Gastrocnemius medialis (tissue), 4 donors: ENCODE measurements around the gene FSD2. TPM values are rescaled to one million over a fixed set of nuclear protein-coding genes. Genes with fewer than 3 reads are reported as not detected.

Experiments used
- ATAC-seq, 2 donors: fragments of 150-250 bp; one replicate each; pipeline ENCODE4 v1.9.1; 2016
- DNase-seq, 2 donors: peaks; one replicate each; pipeline ENCODE4 v3.0.0-alpha.2; 2019
- H3K27ac ChIP-seq, 4 donors: fragments of 200-600 bp; sonication (generic); 1 replicate in 1 of 4; 2 replicates in 3 of 4; pipeline ENCODE4 v1.5.1; 2016 to 2018; ENCODE audit warnings: mild to moderate bottlenecking in 2 of 4, moderate library complexity in 1 of 4
- H3K27me3 ChIP-seq, 3 donors: fragments of 200-600 bp; sonication (generic) in 2 of 3; 1 replicate in 1 of 3; 2 replicates in 2 of 3; pipeline versions ENCODE4 v1.5.1 to v1.6.0; 2016 to 2019; ENCODE audit warnings: mild to moderate bottlenecking in 1 of 3, moderate library complexity in 1 of 3
- H3K36me3 ChIP-seq, 2 donors: fragments of 200-600 bp; sonication (generic) in 1 of 2; one replicate each; pipeline ENCODE4 v1.5.1; 2017 to 2018
- H3K4me1 ChIP-seq, 2 donors: fragments of 200-600 bp; sonication (generic) in 1 of 2; one replicate each; pipeline ENCODE4 v1.5.1; 2016 to 2017; ENCODE audit warnings: mild to moderate bottlenecking in 2 of 2
- H3K4me3 ChIP-seq, 4 donors: fragments of 200-600 bp; sonication (generic) in 3 of 4; 1 replicate in 1 of 4; 2 replicates in 3 of 4; pipeline ENCODE4 v1.5.1; 2016 to 2019; ENCODE audit warnings: mild to moderate bottlenecking in 2 of 4
- H3K9me3 ChIP-seq, 3 donors: fragments of 200-600 bp; sonication (generic) in 2 of 3; 1 replicate in 1 of 3; 2 replicates in 2 of 3; pipeline ENCODE4 v1.5.1; 2016 to 2019
- POLR2A ChIP-seq, 2 donors: fragments of 450-650 bp; IDR thresholded peaks; one replicate each; pipeline ENCODE4 v1.6.1; 2017; ENCODE audit warnings: antibody characterized with exemption in 2 of 2, mild to moderate bottlenecking in 2 of 2, moderate library complexity in 2 of 2
- in situ Hi-C, 4 donors: fragments of 200-750 bp; cut with MboI; loops; one replicate each; pipeline versions ENCODE4 v1.15.0 to v1.8.0; 2017; ENCODE audit warnings: low sequenced_read_pairs in 4 of 4
- intact Hi-C: fragments of 100-400 bp; cut with DNase I; formaldehyde crosslinking; loops from one replicate; pipeline ENCODE4 v1.15.1; 2023; ENCODE audit warnings: low total_unique reads
- total RNA-seq, 4 donors: library from RNA; depleted of rRNA; stranded (reverse); fragments of >200 nt; gene quantifications; one replicate each; pipeline versions ENCODE4 v1.1.0 to v1.2.3, GENCODE V29; 2016
- TF ChIP-seq, protein P1 (sequence below), 5 experiments: fragments of 450-650 bp in 3 of 5; fragments of 200-600 bp in 2 of 5; sonication (generic) in 2 of 5; IDR thresholded peaks in 4 of 5; conservative IDR thresholded peaks in 1 of 5; 1 replicate in 4 of 5; 2 replicates in 1 of 5; pipeline ENCODE4 v1.5.1; 2016 to 2019; ENCODE audit warnings: antibody characterized with exemption in 5 of 5, mild to moderate bottlenecking in 3 of 5, moderate library complexity in 3 of 5

FSD2 gene
- total RNA-seq, 4 donors from 2014 or later: 3.9 to 18.5 (median 6.6) TPM

DNA sequence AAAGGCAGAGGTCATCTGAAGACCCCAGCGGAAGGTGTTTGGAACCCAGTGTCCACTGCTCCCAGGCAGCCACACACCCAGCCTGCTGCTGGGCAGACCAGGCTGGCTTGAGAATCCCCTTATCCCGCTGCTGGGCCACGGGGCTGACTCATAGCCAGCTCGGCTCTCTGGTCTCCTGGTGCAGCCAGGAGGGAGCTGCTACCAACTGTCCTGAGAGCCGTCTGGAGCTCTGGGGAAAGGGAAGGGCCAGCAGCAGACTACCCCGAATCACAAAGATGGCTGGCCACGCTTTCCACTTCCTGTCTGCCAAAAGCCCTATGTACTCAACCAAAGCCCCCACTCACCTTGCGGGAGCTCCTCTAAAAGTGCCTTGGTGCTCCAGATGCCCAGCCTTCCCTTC is 41.8 kb upstream of the FSD2 start:
- Histone ChIP-seq H3K9me3 (no peaks in the 10 kb centered on the region), H3K36me3 (peaks cover 0 to 9% of the 10 kb centered on the region in 2 donors), H3K27me3 (no peaks in the 10 kb centered on the region), H3K4me1 (peaks cover 12% of the 10 kb centered on the region in 2 donors), H3K4me3 (no peak overlapping the region), H3K27ac (peak overlapping the region in 2 of 4 donors; percentile 18 to 54)
- DNase-seq: no peak
- ATAC-seq: no peak
- intact Hi-C loops: loop anchor here (5.0 kb wide), 1 partner anchor 260 kb away; the partner anchor contains the start of gene TM6SF1
- in situ Hi-C loops: no loop called here
- TF ChIP-seq, protein P1, sequence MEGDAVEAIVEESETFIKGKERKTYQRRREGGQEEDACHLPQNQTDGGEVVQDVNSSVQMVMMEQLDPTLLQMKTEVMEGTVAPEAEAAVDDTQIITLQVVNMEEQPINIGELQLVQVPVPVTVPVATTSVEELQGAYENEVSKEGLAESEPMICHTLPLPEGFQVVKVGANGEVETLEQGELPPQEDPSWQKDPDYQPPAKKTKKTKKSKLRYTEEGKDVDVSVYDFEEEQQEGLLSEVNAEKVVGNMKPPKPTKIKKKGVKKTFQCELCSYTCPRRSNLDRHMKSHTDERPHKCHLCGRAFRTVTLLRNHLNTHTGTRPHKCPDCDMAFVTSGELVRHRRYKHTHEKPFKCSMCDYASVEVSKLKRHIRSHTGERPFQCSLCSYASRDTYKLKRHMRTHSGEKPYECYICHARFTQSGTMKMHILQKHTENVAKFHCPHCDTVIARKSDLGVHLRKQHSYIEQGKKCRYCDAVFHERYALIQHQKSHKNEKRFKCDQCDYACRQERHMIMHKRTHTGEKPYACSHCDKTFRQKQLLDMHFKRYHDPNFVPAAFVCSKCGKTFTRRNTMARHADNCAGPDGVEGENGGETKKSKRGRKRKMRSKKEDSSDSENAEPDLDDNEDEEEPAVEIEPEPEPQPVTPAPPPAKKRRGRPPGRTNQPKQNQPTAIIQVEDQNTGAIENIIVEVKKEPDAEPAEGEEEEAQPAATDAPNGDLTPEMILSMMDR (IDR thresholded peaks at IDR 0.05 in 4 of 5, conservative IDR thresholded peaks at IDR 0.05 in 1 of 5): no peak
- TF ChIP-seq POLR2A (IDR thresholded peaks at IDR 0.05): no peak

DNA sequence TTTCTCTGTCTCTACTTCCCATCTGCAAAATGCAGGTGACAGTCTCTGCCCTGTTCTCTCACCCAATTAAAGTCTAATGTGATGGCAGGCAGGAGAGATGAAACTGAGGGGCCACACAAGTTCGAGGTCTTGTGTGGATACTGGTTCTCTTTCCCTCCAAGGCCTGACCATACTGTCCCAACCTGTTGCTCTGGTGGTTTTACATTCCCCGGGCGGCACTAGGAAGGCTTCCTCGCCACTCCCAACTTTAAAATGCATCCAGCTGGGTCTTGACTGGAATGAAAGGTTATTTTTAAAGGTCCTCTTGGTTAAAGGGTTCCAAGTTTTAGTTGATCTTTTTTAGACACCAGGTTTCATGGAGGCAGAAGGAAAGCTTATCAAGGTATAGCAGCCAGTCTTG is 40.8 kb upstream of the FSD2 start:
- peak overlapping the region in 1 of 4 donors; percentile 18 for H3K27ac ChIP-seq
- TF ChIP-seq, protein P1 (IDR thresholded peaks at IDR 0.05 in 4 of 5, conservative IDR thresholded peaks at IDR 0.05 in 1 of 5): no peak
- no peak for TF ChIP-seq POLR2A (IDR thresholded peaks at IDR 0.05)
- no peaks in the 10 kb centered on the region for H3K27me3 ChIP-seq
- in situ Hi-C loops (no loop called here), intact Hi-C loops (loop anchor here (5.0 kb wide), 1 partner anchor 261 kb away; the partner anchor contains the start of gene TM6SF1)
- H3K9me3 ChIP-seq: no peaks in the 10 kb centered on the region
- no peak overlapping the region for H3K4me3 ChIP-seq
- no peak for DNase-seq
- peaks cover 12% of the 10 kb centered on the region in 2 donors for H3K4me1 ChIP-seq
- H3K36me3 ChIP-seq: peaks cover 0 to 5% of the 10 kb centered on the region in 2 donors
- ATAC-seq: no peak

DNA sequence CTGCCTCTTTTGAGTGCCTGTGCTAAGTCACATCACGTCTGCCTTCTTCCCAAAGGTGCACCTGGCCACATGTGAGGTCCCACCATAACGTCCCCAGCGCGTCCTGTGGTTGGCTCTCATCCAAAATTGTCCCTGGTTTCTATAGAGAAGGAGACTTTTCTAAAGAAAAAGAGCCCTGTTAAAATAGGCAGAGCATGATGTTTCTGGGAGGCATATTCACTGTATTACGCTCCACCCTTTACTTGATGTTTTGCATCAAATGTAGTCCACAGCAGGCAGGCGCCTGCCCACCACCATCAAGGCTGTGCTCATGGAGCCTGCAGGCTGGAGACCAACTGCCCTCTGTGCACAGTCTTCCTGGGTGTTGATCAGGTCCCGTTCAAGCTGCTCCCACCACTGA is 39.8 kb upstream of the FSD2 start:
- in situ Hi-C loops (no loop called here), intact Hi-C loops (loop anchor here (5.0 kb wide), 1 partner anchor 262 kb away; the partner anchor contains the start of gene TM6SF1)
- H3K27ac ChIP-seq: no peak overlapping the region
- peaks cover 0 to 2% of the 10 kb centered on the region in 2 donors for H3K36me3 ChIP-seq
- H3K9me3 ChIP-seq: no peaks in the 10 kb centered on the region
- no peak for TF ChIP-seq POLR2A (IDR thresholded peaks at IDR 0.05)
- TF ChIP-seq, protein P1 (IDR thresholded peaks at IDR 0.05 in 4 of 5, conservative IDR thresholded peaks at IDR 0.05 in 1 of 5): no peak
- no peak for DNase-seq
- H3K4me3 ChIP-seq: no peak overlapping the region
- ATAC-seq: no peak
- H3K4me1 ChIP-seq: peaks cover 12% of the 10 kb centered on the region in 2 donors
- H3K27me3 ChIP-seq: no peaks in the 10 kb centered on the region

DNA sequence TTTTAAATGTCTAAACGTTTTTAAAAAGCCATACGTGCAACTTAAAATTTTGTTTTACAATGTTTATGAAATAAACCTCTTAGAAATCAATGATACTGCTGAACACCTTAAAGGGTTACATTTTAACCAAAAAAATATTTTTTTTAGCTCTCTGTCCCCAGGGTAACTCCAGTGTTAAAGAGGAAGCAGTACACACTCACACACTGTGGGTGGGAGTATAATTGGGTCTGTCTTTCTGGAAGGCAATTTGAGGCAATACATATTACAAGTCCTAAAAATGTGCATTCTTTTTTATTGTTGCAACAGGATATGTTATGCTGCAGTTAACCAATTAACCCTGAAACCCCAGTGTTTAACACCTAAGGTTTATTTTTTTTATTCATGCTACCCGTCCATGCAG is 37.7 kb upstream of the FSD2 start:
- H3K9me3 ChIP-seq: no peaks in the 10 kb centered on the region
- DNase-seq: no peak
- H3K4me1 ChIP-seq: no peaks in the 10 kb centered on the region
- TF ChIP-seq, protein P1 (IDR thresholded peaks at IDR 0.05 in 4 of 5, conservative IDR thresholded peaks at IDR 0.05 in 1 of 5): no peak
- TF ChIP-seq POLR2A (IDR thresholded peaks at IDR 0.05): no peak
- no peak overlapping the region for H3K4me3 ChIP-seq
- H3K27ac ChIP-seq: no peak overlapping the region
- in situ Hi-C loops: no loop called here
- no peak for ATAC-seq
- peaks cover 0 to 2% of the 10 kb centered on the region in 2 donors for H3K36me3 ChIP-seq
- intact Hi-C loops: no loop called here
- no peaks in the 10 kb centered on the region for H3K27me3 ChIP-seq

DNA sequence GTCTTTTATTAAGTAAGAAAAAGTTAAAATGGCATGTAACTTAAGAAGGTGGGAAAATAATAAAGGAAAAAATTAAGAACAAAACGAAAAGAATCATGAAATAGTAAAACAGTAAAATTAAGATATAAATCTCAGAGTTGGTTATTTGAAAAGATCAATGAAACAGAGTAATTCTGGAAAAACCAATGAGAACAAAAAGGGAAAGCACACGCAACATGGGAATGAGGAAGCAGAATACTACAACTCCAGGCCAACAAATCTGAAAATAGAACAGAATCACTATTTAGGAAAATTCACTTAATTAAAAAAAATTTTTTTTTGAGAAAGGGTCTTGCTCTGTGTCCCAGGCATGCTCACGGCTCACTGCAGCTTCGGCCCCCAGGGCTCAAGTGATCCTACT is 34.3 kb upstream of the FSD2 start:
- Histone ChIP-seq H3K9me3 (no peaks in the 10 kb centered on the region), H3K36me3 (peaks cover 0 to 36% of the 10 kb centered on the region in 2 donors), H3K4me1 (no peaks in the 10 kb centered on the region), H3K27me3 (no peaks in the 10 kb centered on the region), H3K27ac (no peak overlapping the region), H3K4me3 (no peak overlapping the region)
- TF ChIP-seq, protein P1 (IDR thresholded peaks at IDR 0.05 in 4 of 5, conservative IDR thresholded peaks at IDR 0.05 in 1 of 5): no peak
- TF ChIP-seq POLR2A (IDR thresholded peaks at IDR 0.05): no peak
- ATAC-seq (no peak), DNase-seq (no peak)
- in situ Hi-C loops (no loop called here), intact Hi-C loops (no loop called here)
